ENCODE results near the gene GDPD3.

GRCh38 chr16:30136971-30137605, 23.8 kb upstream of the GDPD3 start:
- TF ChIP-seq HDAC1 (IDR thresholded peaks at IDR 0.05) (no peak), JUND (IDR thresholded peaks at IDR 0.05; ENCODE audit: borderline replicate concordance, low read depth, low read length) (no peak), JUND (tag; IDR thresholded peaks at IDR 0.05; ENCODE audit: borderline replicate concordance, low read depth, low read length) (no peak), RBM39 (optimal IDR thresholded peaks at IDR 0.05; ENCODE audit: low read depth, low read length) (no peak), EP300 (IDR thresholded peaks at IDR 0.05; ENCODE audit: low read length) (no peak), POLR2AphosphoS5 (IDR thresholded peaks at IDR 0.05; ENCODE audit: control insufficient read depth, insufficient read depth, low read depth, low read length) (no peak), ZNF24 (IDR thresholded peaks at IDR 0.05) (no peak), ZNF551 (CRISPR knock-in tag; IDR thresholded peaks at IDR 0.05) (no peak), REST (IDR thresholded peaks at IDR 0.05; ENCODE audit: borderline replicate concordance) (no peak), REST (CRISPR knock-in tag; IDR thresholded peaks at IDR 0.05; ENCODE audit: low read depth) (no peak), CHD1 (IDR thresholded peaks at IDR 0.05; ENCODE audit: low read length) (no peak)

Measured in K562 (cell line).